Gastrocnemius medialis (tissue), 4 donors: ENCODE results near the gene UMAD1.

Experiments used
- CTCF ChIP-seq, 5 experiments: fragments of 450-650 bp in 3 of 5; fragments of 200-600 bp in 2 of 5; sonication (generic) in 2 of 5; IDR thresholded peaks in 4 of 5; conservative IDR thresholded peaks in 1 of 5; 1 replicate in 4 of 5; 2 replicates in 1 of 5; pipeline ENCODE4 v1.5.1; 2016 to 2019; ENCODE audit warnings: antibody characterized with exemption in 5 of 5, mild to moderate bottlenecking in 3 of 5, moderate library complexity in 3 of 5
- POLR2A ChIP-seq, 2 donors: fragments of 450-650 bp; IDR thresholded peaks; one replicate each; pipeline ENCODE4 v1.6.1; 2017; ENCODE audit warnings: antibody characterized with exemption in 2 of 2, mild to moderate bottlenecking in 2 of 2, moderate library complexity in 2 of 2

GRCh38 chr7:7870555-7870954 is 230.0 kb downstream of the UMAD1 start:
- TF ChIP-seq CTCF (IDR thresholded peaks at IDR 0.05 in 4 of 5, conservative IDR thresholded peaks at IDR 0.05 in 1 of 5) (no peak), POLR2A (IDR thresholded peaks at IDR 0.05) (no peak)
